DND-41 (cell line): ENCODE measurements around the gene SH3RF3.

ENCODE experiments used
- EZH2 ChIP-seq: IDR thresholded peaks from 3 replicates; pipeline ENCODE4 v1.6.1; 2012; ENCODE audit warnings: borderline replicate concordance, low read depth, mild to moderate bottlenecking, moderate library complexity, low read length, inconsistent platforms; ENCODE audit not compliant: severe bottlenecking
- TF ChIP-seq, protein P1 (sequence below): IDR thresholded peaks from 2 replicates; pipeline ENCODE4 v1.5.1; 2012; ENCODE audit warnings: borderline replicate concordance, low read length, moderate library complexity, mild to moderate bottlenecking; ENCODE audit not compliant: poor library complexity, severe bottlenecking; ENCODE audit errors: extremely low read depth

DNA sequence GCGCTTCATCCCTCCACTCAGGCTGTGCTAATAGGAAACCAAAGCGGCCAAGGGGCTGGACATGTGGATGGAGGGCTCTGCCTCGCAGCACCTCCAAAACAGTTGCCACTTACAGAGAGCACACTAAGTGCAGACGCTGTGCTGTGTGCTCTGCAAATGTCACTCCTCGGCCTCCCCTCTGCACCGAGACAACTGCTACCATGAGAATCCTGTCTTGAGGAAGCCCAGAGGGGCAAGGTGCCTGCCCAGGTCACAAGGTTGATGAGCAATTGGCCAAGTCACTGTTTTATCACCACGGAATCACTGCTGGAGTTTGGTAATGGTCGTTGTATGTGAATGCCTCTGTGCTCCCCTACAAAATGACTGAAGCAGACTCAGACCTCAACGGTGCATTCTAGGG, 352.6 kb downstream of the SH3RF3 start:
- TF ChIP-seq EZH2: no peak
- TF ChIP-seq, protein P1, sequence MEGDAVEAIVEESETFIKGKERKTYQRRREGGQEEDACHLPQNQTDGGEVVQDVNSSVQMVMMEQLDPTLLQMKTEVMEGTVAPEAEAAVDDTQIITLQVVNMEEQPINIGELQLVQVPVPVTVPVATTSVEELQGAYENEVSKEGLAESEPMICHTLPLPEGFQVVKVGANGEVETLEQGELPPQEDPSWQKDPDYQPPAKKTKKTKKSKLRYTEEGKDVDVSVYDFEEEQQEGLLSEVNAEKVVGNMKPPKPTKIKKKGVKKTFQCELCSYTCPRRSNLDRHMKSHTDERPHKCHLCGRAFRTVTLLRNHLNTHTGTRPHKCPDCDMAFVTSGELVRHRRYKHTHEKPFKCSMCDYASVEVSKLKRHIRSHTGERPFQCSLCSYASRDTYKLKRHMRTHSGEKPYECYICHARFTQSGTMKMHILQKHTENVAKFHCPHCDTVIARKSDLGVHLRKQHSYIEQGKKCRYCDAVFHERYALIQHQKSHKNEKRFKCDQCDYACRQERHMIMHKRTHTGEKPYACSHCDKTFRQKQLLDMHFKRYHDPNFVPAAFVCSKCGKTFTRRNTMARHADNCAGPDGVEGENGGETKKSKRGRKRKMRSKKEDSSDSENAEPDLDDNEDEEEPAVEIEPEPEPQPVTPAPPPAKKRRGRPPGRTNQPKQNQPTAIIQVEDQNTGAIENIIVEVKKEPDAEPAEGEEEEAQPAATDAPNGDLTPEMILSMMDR: no peak
